HG03064 (cell line): ENCODE results near the gene MASP2.
"Not testable (repeated sequence)": the region's sequence is repeated elsewhere in the genome, so short reads cannot be mapped to it uniquely, and the experiment has no call there.

Experiments used
- ATAC-seq: cut with Tn5 transposase; IDR thresholded peaks from one replicate; pipeline ENCODE4 v1.9.1; 2021; ENCODE audit warnings: low read depth; ENCODE audit not compliant: unreplicated experiment

The MASP2 gene

GRCh38 chr1:10996100-10996499 is 50.9 kb downstream of the MASP2 start:
- no peak for ATAC-seq

GRCh38 chr1:10992864-10993263 is 54.2 kb downstream of the MASP2 start:
- ATAC-seq, result no peak

- ATAC-seq, result not testable (repeated sequence)
Observed at GRCh38 chr1:10992004-10992403, 55.0 kb downstream of the MASP2 start.

- ATAC-seq, result no peak
Observed at GRCh38 chr1:10990828-10991227, 56.2 kb downstream of the MASP2 start.

- ATAC-seq, result not testable (repeated sequence)
Observed at GRCh38 chr1:10989920-10990516, 57.0 kb downstream of the MASP2 start.

GRCh38 chr1:10989095-10989494 is 57.9 kb downstream of the MASP2 start:
- no peak for ATAC-seq

- ATAC-seq, result no peak
Observed at GRCh38 chr1:10987840-10988417, 59.1 kb downstream of the MASP2 start.

GRCh38 chr1:10986525-10986890 is 60.5 kb downstream of the MASP2 start:
- no peak for ATAC-seq

GRCh38 chr1:10980841-10981727 is 66.0 kb downstream of the MASP2 start:
- no peak for ATAC-seq

- no peak for ATAC-seq
Observed at GRCh38 chr1:10980094-10980577, 66.9 kb downstream of the MASP2 start.

- ATAC-seq, result no peak
Observed at GRCh38 chr1:10979483-10979920, 67.5 kb downstream of the MASP2 start.

GRCh38 chr1:10978719-10979118 is 68.3 kb downstream of the MASP2 start:
- ATAC-seq, result no peak
